Right lung (tissue), 5 donors: ENCODE measurements around the gene PRKACB. TPM values are rescaled to one million over a fixed set of nuclear protein-coding genes. Genes with fewer than 3 reads are reported as not detected.
"Not testable (repeated sequence)": the region's sequence is repeated elsewhere in the genome, so short reads cannot be mapped to it uniquely, and the experiment has no call there.

Source experiments
- DNase-seq, 2 donors: peaks; one replicate each; pipeline ENCODE4 v3.0.0-alpha.2; 2013
- polyA plus RNA-seq, 5 donors: library from polyadenylated mRNA; unstranded; fragments of 120-200 nt; gene quantifications; one replicate each; pipeline versions ENCODE4 v1.2.1 to v1.2.3, GENCODE V29; 2013; ENCODE audit warnings: inconsistent platforms in 1 of 5, low replicate concordance in 1 of 5; ENCODE audit not compliant: insufficient read length in 5 of 5, insufficient read depth in 1 of 5

The PRKACB gene
- polyA plus RNA-seq, 5 donors = 34.9 to 52.2 (median 50.7) TPM

GRCh38 chr1:84266748-84267147 lies 122.7 kb downstream of the PRKACB start:
- DNase-seq = no peak

GRCh38 chr1:84267476-84267875 lies 123.4 kb downstream of the PRKACB start:
- no peak for DNase-seq

- DNase-seq = no peak
Observed at GRCh38 chr1:84268346-84268745, 124.3 kb downstream of the PRKACB start.

- no peak for DNase-seq
Observed at GRCh38 chr1:84269306-84269705, 125.2 kb downstream of the PRKACB start.

GRCh38 chr1:84271441-84272151 lies 127.5 kb downstream of the PRKACB start:
- no peak for DNase-seq

- no peak for DNase-seq
Observed at GRCh38 chr1:84272401-84272800, 128.3 kb downstream of the PRKACB start.

- no peak for DNase-seq
Observed at GRCh38 chr1:84277343-84278059, 133.4 kb downstream of the PRKACB start.

GRCh38 chr1:84278905-84279304 lies 134.8 kb downstream of the PRKACB start:
- no peak for DNase-seq

- DNase-seq = no peak
Observed at GRCh38 chr1:84280912-84281311, 136.8 kb downstream of the PRKACB start.

- no peak for DNase-seq
Observed at GRCh38 chr1:84282780-84283333, 138.8 kb downstream of the PRKACB start.

- DNase-seq = no peak
Observed at GRCh38 chr1:84283381-84283780, 139.3 kb downstream of the PRKACB start.

GRCh38 chr1:84286071-84286470 lies 142.0 kb downstream of the PRKACB start:
- DNase-seq = no peak

GRCh38 chr1:84287389-84287788 lies 143.3 kb downstream of the PRKACB start:
- not testable (repeated sequence) for DNase-seq

Other genes starting within 250 kb of the PRKACB start
- gene TTLL7, start 145.1 kb upstream of the PRKACB start, polyA plus RNA-seq = 1 to 10 TPM; 3.1 to 7.2 (median 5.8) TPM
- 10 to 100 TPM in 1 of 5 donors, 1 to 10 TPM in 4; 6.9 to 11.3 (median 8.8) TPM for gene SAMD13, start 157.4 kb downstream of the PRKACB start, polyA plus RNA-seq